IMR-90 (cell line): ENCODE results near the gene MAML2.

Experiments used
- CTCF ChIP-seq: conservative IDR thresholded peaks from 2 replicates; pipeline ENCODE4 v1.5.1; 2012; ENCODE audit warnings: mild to moderate bottlenecking, low read depth, low read length, improper control_type of control experiment
- ELK1 ChIP-seq: fragments of 150-350 bp; IDR thresholded peaks from 2 replicates; pipeline ENCODE4 v1.6.1; 2016; ENCODE audit warnings: low read depth, mild to moderate bottlenecking, low read length, moderate library complexity, borderline replicate concordance

- TF ChIP-seq ELK1 (no peak), CTCF (no peak)
These were observed 35.8 kb downstream of the MAML2 start for GRCh38 chr11:96306933-96307775.
